Measurements from ENCODE around the gene ACO2. TPM values are rescaled to one million over a fixed set of nuclear protein-coding genes. Genes with fewer than 3 reads are reported as not detected.
A peak's percentile ranks its signal among the peaks of the same experiment; 100 is the strongest.
"Not testable (repeated sequence)": the region's sequence is repeated elsewhere in the genome, so short reads cannot be mapped to it uniquely, and the experiment has no call there.

Gene ACO2
- total RNA-seq, 2 donors from 2014 or later = 100 to 177 TPM

DNA sequence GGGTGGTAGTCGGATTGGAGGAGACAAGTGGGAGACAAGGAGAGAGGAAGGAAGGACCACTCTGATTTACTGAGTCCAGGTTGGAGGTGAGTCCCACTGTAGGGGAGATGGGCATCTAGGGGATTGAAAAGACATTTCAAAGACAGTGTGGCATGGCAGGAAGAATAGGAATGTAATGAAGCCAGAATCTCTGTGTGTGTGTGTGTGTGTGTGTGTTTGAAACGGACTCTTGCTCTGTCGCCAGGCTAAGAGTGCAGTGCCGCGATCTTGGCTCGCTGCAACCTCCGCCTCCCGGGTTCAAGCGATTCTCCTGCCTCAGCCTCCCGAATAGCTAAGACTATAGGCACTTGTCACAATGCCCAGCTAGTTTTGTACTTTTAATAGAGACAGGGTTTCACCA lies 87.6 kb downstream of the ACO2 start:
- intact Hi-C loops (cut with DNase I) = no loop called here
- WGBS = 89% methylated on average over 10 of the region's 10 CpGs

DNA sequence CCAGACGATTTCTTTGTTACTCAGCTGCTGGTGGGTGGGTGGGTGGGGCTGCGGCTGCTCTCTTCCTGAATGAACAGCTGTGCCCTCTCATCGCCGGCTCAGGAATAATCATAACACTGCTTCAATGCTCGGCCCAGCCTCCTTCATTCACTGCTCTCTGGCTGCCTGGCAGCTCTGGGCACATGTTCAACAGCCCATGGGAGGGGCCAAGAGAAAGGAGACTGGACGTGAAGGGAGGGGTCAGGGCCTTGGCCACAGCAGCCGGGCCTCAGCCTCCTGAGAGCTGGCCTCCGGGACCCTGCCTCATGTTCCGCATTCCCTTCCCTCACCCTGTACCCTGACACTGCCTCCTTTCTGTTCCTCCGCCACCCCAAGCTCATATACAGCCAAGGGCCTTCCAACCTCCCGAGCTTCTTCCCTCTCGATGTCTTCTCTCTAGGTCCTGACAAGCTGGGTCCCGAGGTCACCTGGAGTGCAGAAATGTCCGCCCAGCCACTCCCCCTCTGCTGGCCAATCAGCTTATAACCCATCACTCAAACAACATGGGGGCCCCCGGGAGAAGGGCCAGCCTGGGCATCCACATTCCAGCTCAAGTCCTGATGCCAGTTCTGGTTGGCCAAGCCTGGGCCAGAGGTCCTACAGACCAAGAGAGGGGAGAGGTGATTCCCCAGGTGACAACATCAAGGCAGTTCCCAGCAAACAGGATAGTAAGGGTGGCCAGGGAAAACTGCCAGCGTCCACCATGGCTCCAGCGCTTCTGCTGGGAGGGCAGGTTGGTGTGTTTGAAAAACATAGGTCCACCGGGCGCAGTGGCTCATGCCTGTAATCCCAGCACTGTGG lies 88.7 kb downstream of the ACO2 start:
- Histone ChIP-seq H3K27me3 (replicated peaks; ENCODE audit: insufficient read depth) (peaks cover 2% of the 10 kb centered on the region), H3K9me3 (no peaks in the 10 kb centered on the region), H3K36me3 (no peaks in the 10 kb centered on the region), H3K27ac (peak overlapping the region in 1 of 2 donors; percentile 58), H3K4me3 (no peak overlapping the region), H3K4me1 (replicated peaks) (no peaks in the 10 kb centered on the region)
- no peak for DNase-seq (ENCODE audit: low spot score)
- WGBS = 38% methylated on average over 19 of the region's 19 CpGs
- intact Hi-C loops (cut with DNase I) = no loop called here
- TF ChIP-seq POLR2A (IDR thresholded peaks at IDR 0.05) = no peak
- no peak for TF ChIP-seq POLR2AphosphoS5 (IDR thresholded peaks at IDR 0.05)

More for the DNA sequence above, 87.6 kb downstream of the ACO2 start:
- Histone ChIP-seq H3K27me3 (replicated peaks; ENCODE audit: insufficient read depth) (peaks cover 2% of the 10 kb centered on the region), H3K4me1 (replicated peaks) (no peaks in the 10 kb centered on the region), H3K4me3 (no peak overlapping the region), H3K27ac (peak overlapping the region in 1 of 2 donors; percentile 49), H3K9me3 (no peaks in the 10 kb centered on the region), H3K36me3 (no peaks in the 10 kb centered on the region)
- no peak for DNase-seq (ENCODE audit: low spot score)
- TF ChIP-seq POLR2A (IDR thresholded peaks at IDR 0.05) (no peak), POLR2AphosphoS5 (IDR thresholded peaks at IDR 0.05) (no peak)
- TF ChIP-seq, protein P1, sequence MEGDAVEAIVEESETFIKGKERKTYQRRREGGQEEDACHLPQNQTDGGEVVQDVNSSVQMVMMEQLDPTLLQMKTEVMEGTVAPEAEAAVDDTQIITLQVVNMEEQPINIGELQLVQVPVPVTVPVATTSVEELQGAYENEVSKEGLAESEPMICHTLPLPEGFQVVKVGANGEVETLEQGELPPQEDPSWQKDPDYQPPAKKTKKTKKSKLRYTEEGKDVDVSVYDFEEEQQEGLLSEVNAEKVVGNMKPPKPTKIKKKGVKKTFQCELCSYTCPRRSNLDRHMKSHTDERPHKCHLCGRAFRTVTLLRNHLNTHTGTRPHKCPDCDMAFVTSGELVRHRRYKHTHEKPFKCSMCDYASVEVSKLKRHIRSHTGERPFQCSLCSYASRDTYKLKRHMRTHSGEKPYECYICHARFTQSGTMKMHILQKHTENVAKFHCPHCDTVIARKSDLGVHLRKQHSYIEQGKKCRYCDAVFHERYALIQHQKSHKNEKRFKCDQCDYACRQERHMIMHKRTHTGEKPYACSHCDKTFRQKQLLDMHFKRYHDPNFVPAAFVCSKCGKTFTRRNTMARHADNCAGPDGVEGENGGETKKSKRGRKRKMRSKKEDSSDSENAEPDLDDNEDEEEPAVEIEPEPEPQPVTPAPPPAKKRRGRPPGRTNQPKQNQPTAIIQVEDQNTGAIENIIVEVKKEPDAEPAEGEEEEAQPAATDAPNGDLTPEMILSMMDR (IDR thresholded peaks at IDR 0.05) = no peak

DNA sequence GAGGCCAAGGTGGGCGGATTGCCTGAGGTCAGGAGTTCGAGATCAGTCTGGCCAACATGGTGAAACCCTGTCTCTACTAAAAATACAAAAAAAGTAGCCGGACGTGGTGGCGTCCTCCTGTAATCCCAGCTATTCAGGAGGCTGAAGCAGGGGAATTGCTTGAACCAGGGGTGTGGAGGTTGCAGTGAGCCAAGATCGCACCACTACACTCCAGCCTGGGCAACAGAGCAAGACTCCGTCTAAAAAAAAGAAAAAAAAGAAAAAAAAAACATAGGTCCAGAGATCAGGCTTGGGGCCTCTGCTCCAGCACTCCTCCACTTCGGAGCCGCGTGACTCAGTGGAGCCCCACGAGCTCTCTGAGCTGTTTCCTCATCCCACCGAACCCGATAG lies 89.3 kb downstream of the ACO2 start:
- DNase-seq (ENCODE audit: low spot score); H3K4me1 ChIP-seq (replicated peaks); H3K27ac ChIP-seq; H3K4me3 ChIP-seq; H3K9me3 ChIP-seq; intact Hi-C loops (cut with DNase I); H3K27me3 ChIP-seq (replicated peaks; ENCODE audit: insufficient read depth); H3K36me3 ChIP-seq: not testable (repeated sequence)
- WGBS = 93% methylated on average over 13 of the region's 13 CpGs

DNA sequence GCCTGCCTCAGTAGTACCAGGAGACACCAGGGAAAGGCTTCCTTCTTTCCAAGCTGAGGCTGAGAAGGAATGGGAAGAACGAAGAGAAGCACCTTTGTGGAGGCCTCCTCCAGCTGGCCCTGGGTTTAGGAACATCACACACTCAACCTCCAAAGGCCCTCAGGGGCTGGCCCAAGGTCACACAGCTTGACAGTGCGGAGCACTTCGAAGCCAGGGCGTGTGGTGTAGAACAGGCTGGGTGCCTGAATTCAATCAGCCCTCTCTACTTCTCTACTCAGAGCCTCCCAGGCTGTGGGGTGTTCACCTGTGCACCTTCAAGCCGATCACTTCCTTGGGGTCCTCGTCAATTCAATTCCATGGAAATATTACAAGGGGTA lies 91.2 kb downstream of the ACO2 start:
- Histone ChIP-seq H3K9me3 (no peaks in the 10 kb centered on the region), H3K4me3 (no peak overlapping the region), H3K27ac (peak overlapping the region; percentile 47 to 67), H3K4me1 (replicated peaks) (no peaks in the 10 kb centered on the region), H3K27me3 (replicated peaks; ENCODE audit: insufficient read depth) (peaks cover 2% of the 10 kb centered on the region), H3K36me3 (no peaks in the 10 kb centered on the region)
- TF ChIP-seq POLR2AphosphoS5 (IDR thresholded peaks at IDR 0.05) (no peak), POLR2A (IDR thresholded peaks at IDR 0.05) (no peak)
- TF ChIP-seq, protein P1 (IDR thresholded peaks at IDR 0.05) = no peak
- no peak for DNase-seq (ENCODE audit: low spot score)
- 52% methylated on average over 6 of the region's 6 CpGs for WGBS
- intact Hi-C loops (cut with DNase I) = no loop called here

DNA sequence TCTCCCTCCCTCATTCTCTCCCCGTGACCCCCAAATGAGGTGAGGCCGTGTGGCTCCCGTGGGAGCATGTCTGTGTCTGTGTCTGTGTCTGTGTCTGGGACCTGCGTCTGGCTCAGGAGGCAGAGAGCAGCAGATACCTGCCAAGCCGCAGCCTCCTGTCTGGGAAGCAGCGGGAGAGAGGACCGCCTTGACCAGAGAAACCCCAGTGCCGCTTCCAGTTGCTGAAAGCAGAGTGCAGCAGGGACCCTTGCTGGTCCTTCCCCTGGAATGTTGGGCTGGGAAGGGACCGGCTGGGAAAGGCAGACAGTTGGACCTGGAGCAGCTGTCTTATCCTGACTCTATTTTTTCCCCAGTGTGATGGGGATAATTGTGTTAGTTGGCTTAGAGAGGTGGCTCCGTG lies 92.4 kb downstream of the ACO2 start:
- intact Hi-C loops (cut with DNase I) = no loop called here
- TF ChIP-seq, protein P1 (IDR thresholded peaks at IDR 0.05) = no peak
- TF ChIP-seq POLR2A (IDR thresholded peaks at IDR 0.05) (no peak), POLR2AphosphoS5 (IDR thresholded peaks at IDR 0.05) (no peak)
- no peaks in the 10 kb centered on the region for H3K4me1 ChIP-seq (replicated peaks)
- H3K27ac ChIP-seq = peak overlapping the region; percentile 67 to 71
- H3K27me3 ChIP-seq (replicated peaks; ENCODE audit: insufficient read depth) = peaks cover 2% of the 10 kb centered on the region
- DNase-seq (ENCODE audit: low spot score) = no peak
- peak overlapping the region; percentile 24 to 26 for H3K4me3 ChIP-seq
- no peaks in the 10 kb centered on the region for H3K9me3 ChIP-seq
- no peaks in the 10 kb centered on the region for H3K36me3 ChIP-seq
- 33% methylated on average over 10 of the region's 10 CpGs for WGBS

DNA sequence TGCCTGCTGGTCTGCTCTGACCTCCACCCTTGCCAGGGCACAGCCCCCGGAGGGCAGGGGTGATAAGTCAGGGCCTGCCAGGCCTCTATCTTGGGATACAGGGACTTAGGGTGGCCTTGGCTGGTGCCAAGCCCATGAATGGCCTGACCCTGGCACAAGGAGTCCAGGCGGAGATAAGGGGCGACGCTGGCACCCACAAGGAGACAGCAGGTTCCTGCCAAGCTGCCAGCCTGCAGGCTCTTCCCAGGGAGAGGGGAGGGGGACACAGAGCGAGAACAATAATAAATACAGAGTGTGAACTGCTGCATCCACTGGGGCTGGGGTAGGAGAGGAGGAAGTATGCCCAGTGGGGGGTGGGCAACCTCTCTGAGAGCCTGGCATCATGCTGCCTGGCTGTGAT lies 92.9 kb downstream of the ACO2 start:
- peak overlapping the region; percentile 24 to 26 for H3K4me3 ChIP-seq

More for the DNA sequence above, 92.9 kb downstream of the ACO2 start:
- TF ChIP-seq, protein P1 (IDR thresholded peaks at IDR 0.05) = no peak
- TF ChIP-seq POLR2A (IDR thresholded peaks at IDR 0.05) (no peak), POLR2AphosphoS5 (IDR thresholded peaks at IDR 0.05) (no peak)
- Histone ChIP-seq H3K27me3 (replicated peaks; ENCODE audit: insufficient read depth) (peaks cover 2% of the 10 kb centered on the region), H3K27ac (peak overlapping the region; percentile 67 to 71), H3K4me1 (replicated peaks) (no peaks in the 10 kb centered on the region), H3K36me3 (no peaks in the 10 kb centered on the region), H3K9me3 (no peaks in the 10 kb centered on the region)
- WGBS = 48% methylated on average over 5 of the region's 5 CpGs
- intact Hi-C loops (cut with DNase I) = no loop called here
- no peak for DNase-seq (ENCODE audit: low spot score)

All from prostate gland (tissue), 2 donors.